GM21576 (cell line): ENCODE data around the gene SCYL3.
"Not testable (repeated sequence)": the region's sequence is repeated elsewhere in the genome, so short reads cannot be mapped to it uniquely, and the experiment has no call there.

ENCODE experiments used
- ATAC-seq: cut with Tn5 transposase; IDR thresholded peaks from one replicate; pipeline ENCODE4 v1.9.1; 2021; ENCODE audit warnings: mild to moderate bottlenecking, moderate library complexity; ENCODE audit not compliant: unreplicated experiment

SCYL3 gene

GRCh38 chr1:169893645-169894423 is at the start of gene SCYL3:
Gene SCYL3, minus strand, starts transcription at chr1:169893896. Its CDS starts 5,056 bp downstream, at chr1:169888840.
- peak; percentile 87 for ATAC-seq

GRCh38 chr1:169941982-169942830 is 48.5 kb upstream of the SCYL3 start:
- no peak for ATAC-seq

- no peak for ATAC-seq
These were observed 40.5 kb upstream of the SCYL3 start for GRCh38 chr1:169933984-169934725.

GRCh38 chr1:169931795-169932231 is 38.1 kb upstream of the SCYL3 start:
- ATAC-seq = no peak

- ATAC-seq = no peak
These were observed 35.5 kb upstream of the SCYL3 start for GRCh38 chr1:169929210-169929526.

GRCh38 chr1:169928438-169929209 is 34.9 kb upstream of the SCYL3 start:
- peak; percentile 77 for ATAC-seq

GRCh38 chr1:169925505-169926482 is 32.1 kb upstream of the SCYL3 start:
- peak; percentile 51 for ATAC-seq

- ATAC-seq = no peak
These were observed 31.1 kb upstream of the SCYL3 start for GRCh38 chr1:169924829-169925228.

GRCh38 chr1:169924063-169924462 is 30.4 kb upstream of the SCYL3 start:
- no peak for ATAC-seq

- ATAC-seq = no peak
These were observed 27.4 kb upstream of the SCYL3 start for GRCh38 chr1:169921080-169921479.

GRCh38 chr1:169918927-169919326 is 25.2 kb upstream of the SCYL3 start:
- no peak for ATAC-seq

GRCh38 chr1:169918220-169918619 is 24.5 kb upstream of the SCYL3 start:
- ATAC-seq = not testable (repeated sequence)

- ATAC-seq = no peak
These were observed 21.5 kb upstream of the SCYL3 start for GRCh38 chr1:169915150-169915549.

GRCh38 chr1:169914531-169914930 is 20.8 kb upstream of the SCYL3 start:
- no peak for ATAC-seq

- no peak for ATAC-seq
These were observed 15.8 kb upstream of the SCYL3 start for GRCh38 chr1:169909499-169909898.

GRCh38 chr1:169906938-169907337 is 13.2 kb upstream of the SCYL3 start:
- ATAC-seq = no peak

GRCh38 chr1:169904834-169905233 is 11.1 kb upstream of the SCYL3 start:
- ATAC-seq = no peak

GRCh38 chr1:169902751-169903150 is 9.1 kb upstream of the SCYL3 start:
- ATAC-seq = no peak

- ATAC-seq = no peak
These were observed 7.4 kb upstream of the SCYL3 start for GRCh38 chr1:169901115-169901514.
